ENCODE data around the gene DAPK2.

Gene DAPK2

GRCh38 chr15:64046421-64047153, at the start of gene DAPK2:
Gene DAPK2 (minus strand): TSS chr15:64046485. CDS start chr15:64040261, 6,224 bp downstream.
- no peak for DNase-seq (ENCODE audit: low read depth)
- TF ChIP-seq CTCF (IDR thresholded peaks at IDR 0.05; ENCODE audit: control insufficient read depth, insufficient read depth, low read depth, low read length, missing control alignments), result peak; percentile 70
- peak within 1 kb of the TSS; percentile 54 for H3K4me3 ChIP-seq (ENCODE audit: control insufficient read depth, low read depth, low read length)

GRCh38 chr15:64095431-64095794, 49.1 kb upstream of the DAPK2 start:
- no peak for DNase-seq (ENCODE audit: low read depth)
- TF ChIP-seq CTCF (IDR thresholded peaks at IDR 0.05; ENCODE audit: control insufficient read depth, insufficient read depth, low read depth, low read length, missing control alignments), result no peak
- peak overlapping the region; percentile 97 for H3K4me3 ChIP-seq (ENCODE audit: control insufficient read depth, low read depth, low read length)

- TF ChIP-seq CTCF (IDR thresholded peaks at IDR 0.05; ENCODE audit: control insufficient read depth, insufficient read depth, low read depth, low read length, missing control alignments), result no peak
Observed at GRCh38 chr15:64093627-64094417, 47.5 kb upstream of the DAPK2 start, which contains the start of gene CIAO2A. Gene CIAO2A (minus strand): TSS chr15:64093838. CDS start chr15:64093768, 70 bp downstream.

GRCh38 chr15:64092864-64093626, 46.8 kb upstream of the DAPK2 start:
- peak overlapping the region; percentile 72 for H3K4me3 ChIP-seq (ENCODE audit: control insufficient read depth, low read depth, low read length)
- no peak for DNase-seq (ENCODE audit: low read depth)
- TF ChIP-seq CTCF (IDR thresholded peaks at IDR 0.05; ENCODE audit: control insufficient read depth, insufficient read depth, low read depth, low read length, missing control alignments), result peak; percentile 6

More at GRCh38 chr15:64093627-64094417, 47.5 kb upstream of the DAPK2 start, which contains the start of gene CIAO2A:
- DNase-seq (ENCODE audit: low read depth), result peak; percentile 92
- H3K4me3 ChIP-seq (ENCODE audit: control insufficient read depth, low read depth, low read length), result peak within 1 kb of the TSS; percentile 72

- no peak overlapping the region for H3K4me3 ChIP-seq (ENCODE audit: control insufficient read depth, low read depth, low read length)
- DNase-seq (ENCODE audit: low read depth), result no peak
- TF ChIP-seq CTCF (IDR thresholded peaks at IDR 0.05; ENCODE audit: control insufficient read depth, insufficient read depth, low read depth, low read length, missing control alignments), result no peak
Observed at GRCh38 chr15:64092075-64092820, 46.0 kb upstream of the DAPK2 start.

- DNase-seq (ENCODE audit: low read depth), result no peak
- TF ChIP-seq CTCF (IDR thresholded peaks at IDR 0.05; ENCODE audit: control insufficient read depth, insufficient read depth, low read depth, low read length, missing control alignments), result no peak
- H3K4me3 ChIP-seq (ENCODE audit: control insufficient read depth, low read depth, low read length), result no peak overlapping the region
Observed at GRCh38 chr15:64090527-64090926, 44.2 kb upstream of the DAPK2 start.

Data from AG09309 (cell line).